ENCODE results near the gene EFEMP2.
A peak's percentile ranks its signal among the peaks of the same experiment; 100 is the strongest.

EFEMP2 gene

GRCh38 chr11:65862191-65862735 lies 10.3 kb downstream of the EFEMP2 start:
- TF ChIP-seq, protein P1, sequence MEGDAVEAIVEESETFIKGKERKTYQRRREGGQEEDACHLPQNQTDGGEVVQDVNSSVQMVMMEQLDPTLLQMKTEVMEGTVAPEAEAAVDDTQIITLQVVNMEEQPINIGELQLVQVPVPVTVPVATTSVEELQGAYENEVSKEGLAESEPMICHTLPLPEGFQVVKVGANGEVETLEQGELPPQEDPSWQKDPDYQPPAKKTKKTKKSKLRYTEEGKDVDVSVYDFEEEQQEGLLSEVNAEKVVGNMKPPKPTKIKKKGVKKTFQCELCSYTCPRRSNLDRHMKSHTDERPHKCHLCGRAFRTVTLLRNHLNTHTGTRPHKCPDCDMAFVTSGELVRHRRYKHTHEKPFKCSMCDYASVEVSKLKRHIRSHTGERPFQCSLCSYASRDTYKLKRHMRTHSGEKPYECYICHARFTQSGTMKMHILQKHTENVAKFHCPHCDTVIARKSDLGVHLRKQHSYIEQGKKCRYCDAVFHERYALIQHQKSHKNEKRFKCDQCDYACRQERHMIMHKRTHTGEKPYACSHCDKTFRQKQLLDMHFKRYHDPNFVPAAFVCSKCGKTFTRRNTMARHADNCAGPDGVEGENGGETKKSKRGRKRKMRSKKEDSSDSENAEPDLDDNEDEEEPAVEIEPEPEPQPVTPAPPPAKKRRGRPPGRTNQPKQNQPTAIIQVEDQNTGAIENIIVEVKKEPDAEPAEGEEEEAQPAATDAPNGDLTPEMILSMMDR (IDR thresholded peaks at IDR 0.05): no peak
- no peak overlapping the region for H3K27ac Mint-ChIP-seq
- H3K4me3 Mint-ChIP-seq: peak overlapping the region; percentile 69
- H3K27me3 Mint-ChIP-seq (ENCODE audit: low read depth, poor library complexity): peaks cover 6% of the 10 kb centered on the region
- peaks cover 36% of the 10 kb centered on the region for H3K4me1 Mint-ChIP-seq
- H3K36me3 Mint-ChIP-seq (ENCODE audit: low read depth): peaks cover 8% of the 10 kb centered on the region
- no peak for DNase-seq
- H3K9me3 Mint-ChIP-seq: no peaks in the 10 kb centered on the region

DNA sequence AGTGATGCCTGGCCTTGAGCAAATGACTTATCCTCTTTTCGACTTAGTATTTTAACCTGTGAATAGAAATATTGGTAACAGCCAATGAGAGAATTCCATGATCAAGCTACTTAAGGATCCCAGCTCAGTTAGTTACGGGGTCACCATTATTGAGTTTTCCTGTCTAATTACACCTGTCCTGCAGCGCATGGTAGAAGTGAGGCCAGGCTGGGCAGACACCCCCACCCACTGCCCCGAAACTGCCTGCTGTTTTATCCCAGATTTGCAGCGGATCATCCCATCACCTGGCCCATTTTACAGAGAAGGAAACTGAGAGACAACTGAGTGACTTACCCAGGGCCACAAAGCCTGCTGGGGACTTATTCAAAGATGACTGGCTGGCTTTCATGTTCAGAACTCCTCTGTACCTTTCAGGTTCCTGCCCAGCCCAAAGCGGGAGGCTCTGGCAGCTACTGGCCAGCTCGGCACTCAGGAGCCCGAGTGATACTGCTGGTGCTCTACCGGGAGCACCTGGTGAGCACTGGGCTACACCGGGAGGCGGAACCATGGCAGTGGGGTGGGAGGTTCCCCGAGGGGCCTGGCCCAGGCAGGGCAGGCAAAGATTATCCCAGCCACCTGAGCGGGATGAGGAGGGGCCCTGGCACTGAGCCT lies 10.9 kb downstream of the EFEMP2 start:
- TF ChIP-seq, protein P1 (IDR thresholded peaks at IDR 0.05): no peak
- no peak for DNase-seq
- Mint-ChIP-seq H3K4me1 (peaks cover 35% of the 10 kb centered on the region), H3K36me3 (ENCODE audit: low read depth) (peaks cover 8% of the 10 kb centered on the region), H3K4me3 (peak overlapping the region; percentile 87), H3K9me3 (no peaks in the 10 kb centered on the region), H3K27me3 (ENCODE audit: low read depth, poor library complexity) (peaks cover 9% of the 10 kb centered on the region), H3K27ac (no peak overlapping the region)

DNA sequence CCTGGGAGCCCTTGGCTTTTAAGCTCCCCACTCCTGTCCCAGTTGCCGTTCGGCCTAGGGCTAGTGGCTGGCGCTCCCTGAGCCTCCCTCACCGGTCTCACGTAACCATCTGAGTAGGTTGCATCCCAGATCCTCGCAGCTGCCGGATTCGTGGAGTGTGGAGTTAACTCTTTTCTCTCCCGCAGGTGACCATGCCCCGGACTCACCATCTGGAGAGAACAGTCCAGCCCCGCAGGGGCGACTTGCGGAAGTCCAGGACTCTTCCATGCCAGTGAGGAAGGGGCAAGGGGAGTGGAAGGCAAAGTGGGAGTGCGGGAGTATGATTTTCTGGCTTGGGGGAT lies 11.5 kb downstream of the EFEMP2 start:
- Mint-ChIP-seq H3K36me3 (ENCODE audit: low read depth) (peaks cover 13% of the 10 kb centered on the region), H3K27ac (peak overlapping the region; percentile 83), H3K9me3 (no peaks in the 10 kb centered on the region), H3K4me1 (peaks cover 40% of the 10 kb centered on the region), H3K27me3 (ENCODE audit: low read depth, poor library complexity) (peaks cover 11% of the 10 kb centered on the region), H3K4me3 (peak overlapping the region; percentile 87)
- no peak for DNase-seq
- TF ChIP-seq, protein P1 (IDR thresholded peaks at IDR 0.05): no peak

- Mint-ChIP-seq H3K4me3 (peak within 1 kb of the TSS; percentile 87), H3K27me3 (ENCODE audit: low read depth, poor library complexity) (peaks cover 11% of the 10 kb centered on the region), H3K4me1 (peaks cover 46% of the 10 kb centered on the region), H3K9me3 (no peaks in the 10 kb centered on the region), H3K27ac (peak within 1 kb of the TSS; percentile 98), H3K36me3 (ENCODE audit: low read depth) (peaks cover 19% of the 10 kb centered on the region)
- peak; percentile 97 for DNase-seq
- TF ChIP-seq, protein P1 (IDR thresholded peaks at IDR 0.05): peak; percentile 87
Measured at GRCh38 chr11:65860278-65861164, 12.1 kb downstream of the EFEMP2 start, which contains the start of gene MUS81. Gene MUS81 (plus strand): TSS chr11:65860433. CDS start chr11:65860754, 321 bp downstream.

- Mint-ChIP-seq H3K4me3 (peak overlapping the region; percentile 87), H3K27ac (peak overlapping the region; percentile 98), H3K36me3 (ENCODE audit: low read depth) (peaks cover 26% of the 10 kb centered on the region), H3K9me3 (no peaks in the 10 kb centered on the region), H3K4me1 (peaks cover 50% of the 10 kb centered on the region), H3K27me3 (ENCODE audit: low read depth, poor library complexity) (peaks cover 11% of the 10 kb centered on the region)
- TF ChIP-seq, protein P1 (IDR thresholded peaks at IDR 0.05): no peak
- no peak for DNase-seq
Measured at GRCh38 chr11:65859812-65860277, 12.8 kb downstream of the EFEMP2 start.
